ENCODE results near the gene MIPOL1. TPM values are rescaled to one million over a fixed set of nuclear protein-coding genes. Genes with fewer than 3 reads are reported as not detected.

Gene MIPOL1
- total and polyA plus RNA-seq, 2 of the 13 experiments (the other 11 are each of a cell fraction or from before 2014, with no cell fraction given), result 8.6 to 34.2 TPM

- TF ChIP-seq SRY (CRISPR knock-in tag; IDR thresholded peaks at IDR 0.05), result peak; percentile 62
- TF ChIP-seq HDAC2 (CRISPR knock-in tag; IDR thresholded peaks at IDR 0.05), result no peak
- TF ChIP-seq ZNF781 (CRISPR knock-in tag; IDR thresholded peaks at IDR 0.05; ENCODE audit: borderline replicate concordance, not compliant biosample characterization), result peak; percentile 88
- peak; percentile 84; the same call in 1 of the 2 replicates for TF ChIP-seq SETDB1 (CRISPR knock-in tag; IDR thresholded peaks at IDR 0.05; ENCODE audit: borderline replicate concordance)
- TF ChIP-seq TMF1 (CRISPR knock-in tag; IDR thresholded peaks at IDR 0.05; ENCODE audit: low read depth), result no peak
- TF ChIP-seq ZNF569 (CRISPR knock-in tag; IDR thresholded peaks at IDR 0.05; ENCODE audit: borderline replicate concordance), result no peak
- TF ChIP-seq ZBTB44 (CRISPR knock-in tag; IDR thresholded peaks at IDR 0.05), result no peak; the same call in 1 of the 2 replicates
- TF ChIP-seq YEATS4 (CRISPR knock-in tag; IDR thresholded peaks at IDR 0.05; ENCODE audit: borderline replicate concordance), result peak; percentile 68
- no peak for TF ChIP-seq ZNF782 (CRISPR knock-in tag; IDR thresholded peaks at IDR 0.05; ENCODE audit: borderline replicate concordance)
- no peak for TF ChIP-seq GABPA (IDR thresholded peaks at IDR 0.05; ENCODE audit: low read depth, low read length)
- peak; percentile 16; the same call in 1 of the 2 replicates for TF ChIP-seq GABPA (CRISPR knock-in tag; IDR thresholded peaks at IDR 0.05; ENCODE audit: low read depth)
- no peak; the same call in 1 of the 2 replicates for TF ChIP-seq RBAK (CRISPR knock-in tag; IDR thresholded peaks at IDR 0.05)
- TF ChIP-seq CTCF (CRISPR knock-in tag; IDR thresholded peaks at IDR 0.05), result peak; percentile 54
- TF ChIP-seq ELF3 (CRISPR knock-in tag; IDR thresholded peaks at IDR 0.05), result 0 out of 2 replicates have a peak, but pooled peaks have one; percentile 24
- TF ChIP-seq DNMT1 (CRISPR knock-in tag; IDR thresholded peaks at IDR 0.05), result no peak
- TF ChIP-seq MTF2 (CRISPR knock-in tag; IDR thresholded peaks at IDR 0.05; ENCODE audit: borderline replicate concordance), result peak; percentile 97
- no peak for TF ChIP-seq ZFP37 (CRISPR knock-in tag; IDR thresholded peaks at IDR 0.05; ENCODE audit: borderline replicate concordance)
- TF ChIP-seq HOXA5 (CRISPR knock-in tag; IDR thresholded peaks at IDR 0.05), result peak; percentile 89
- TF ChIP-seq KLF6 (CRISPR knock-in tag; IDR thresholded peaks at IDR 0.05), result peak; percentile 34
- TF ChIP-seq WIZ (CRISPR knock-in tag; IDR thresholded peaks at IDR 0.05), result no peak; the same call in 1 of the 2 replicates
- peak in 1 of 2 experiments; percentile 55; a peak in 1 of 4 replicates for TF ChIP-seq REST (IDR thresholded peaks at IDR 0.05; ENCODE audit: borderline replicate concordance in 1 of 2, low read depth in 1 of 2, low read length in 2 of 2)
These were observed 390.3 kb downstream of the MIPOL1 start (continued) for GRCh38 chr14:37587881-37588666.
